Tibial nerve (tissue), 4 donors: ENCODE data around the gene SFMBT1. TPM values are rescaled to one million over a fixed set of nuclear protein-coding genes. Genes with fewer than 3 reads are reported as not detected.

Source experiments
- DNase-seq, 2 donors: peaks; one replicate each; pipeline ENCODE4 v3.0.0-alpha.2; 2019; ENCODE audit warnings: low spot score in 2 of 2
- H3K27ac ChIP-seq, 4 donors: fragments of 200-600 bp; sonication (generic) in 3 of 4; one replicate each; pipeline ENCODE4 v1.5.1; 2017 to 2019; ENCODE audit warnings: mild to moderate bottlenecking in 1 of 4
- H3K27me3 ChIP-seq, 2 donors: fragments of 200-600 bp; sonication (generic) in 1 of 2; one replicate each; pipeline versions ENCODE4 v1.5.1 to v1.6.0; 2017 to 2019
- H3K36me3 ChIP-seq, 3 donors: fragments of 200-600 bp; sonication (generic); one replicate each; pipeline ENCODE4 v1.5.1; 2018 to 2019
- H3K4me1 ChIP-seq, 4 donors: fragments of 200-600 bp; sonication (generic) in 3 of 4; one replicate each; pipeline ENCODE4 v1.5.1; 2017 to 2019
- H3K4me3 ChIP-seq, 4 donors: fragments of 200-600 bp; sonication (generic) in 3 of 4; one replicate each; pipeline ENCODE4 v1.5.1; 2017 to 2019; ENCODE audit warnings: mild to moderate bottlenecking in 1 of 4, moderate library complexity in 1 of 4
- H3K9me3 ChIP-seq, 4 donors: fragments of 200-600 bp; sonication (generic) in 3 of 4; one replicate each; pipeline ENCODE4 v1.5.1; 2017 to 2019
- CTCF ChIP-seq, 5 experiments: fragments of 200-600 bp in 3 of 5; fragments of 450-650 bp in 2 of 5; sonication (generic) in 3 of 5; IDR thresholded peaks; one replicate each; pipeline ENCODE4 v1.5.1; 2016 to 2019; ENCODE audit warnings: antibody characterized with exemption in 5 of 5, mild to moderate bottlenecking in 3 of 5, moderate library complexity in 2 of 5
- EP300 ChIP-seq, 2 donors: sonication (generic); formaldehyde crosslinking; IDR thresholded peaks; one replicate each; pipeline ENCODE4 v1.6.1; 2017; ENCODE audit warnings: antibody characterized with exemption in 2 of 2, mild to moderate bottlenecking in 1 of 2
- POLR2A ChIP-seq, 2 donors: fragments of 450-650 bp; IDR thresholded peaks; one replicate each; pipeline ENCODE4 v1.6.1; 2017; ENCODE audit warnings: antibody characterized with exemption in 2 of 2, mild to moderate bottlenecking in 2 of 2, moderate library complexity in 2 of 2
- WGBS, 2 donors: methylation state at CpG; one replicate each; pipeline ENCODE4 v1.1.5; 2018; 5-methylcytosine and 5-hydroxymethylcytosine counted together
- total RNA-seq, 4 donors: library from RNA; depleted of rRNA; stranded (reverse); fragments of >200 nt; gene quantifications; one replicate each; pipeline ENCODE4 v1.1.0, GENCODE V29; 2016

The SFMBT1 gene
- total RNA-seq, 4 donors from 2014 or later: 15.5 to 31.2 (median 18.2) TPM

- Histone ChIP-seq H3K27ac (no peak overlapping the region), H3K4me1 (no peaks in the 10 kb centered on the region), H3K9me3 (peaks cover 0 to 10% (median 0%) of the 10 kb centered on the region in 4 donors), H3K4me3 (no peak overlapping the region), H3K36me3 (peaks cover 0 to 26% (median 0%) of the 10 kb centered on the region in 3 donors), H3K27me3 (no peaks in the 10 kb centered on the region)
- no peak for DNase-seq
- 92% methylated on average over 13 of the region's 13 CpGs for WGBS, 2 donors
- TF ChIP-seq CTCF (IDR thresholded peaks at IDR 0.05) (no peak), POLR2A (IDR thresholded peaks at IDR 0.05) (no peak), EP300 (IDR thresholded peaks at IDR 0.05) (no peak)
Observed at GRCh38 chr3:52865994-52866393, 179.9 kb downstream of the SFMBT1 start.

GRCh38 chr3:52860424-52860768 lies 185.5 kb downstream of the SFMBT1 start:
- peaks cover 0 to 10% (median 0%) of the 10 kb centered on the region in 4 donors for H3K9me3 ChIP-seq
- H3K4me1 ChIP-seq: no peaks in the 10 kb centered on the region
- 65 to 74% methylated on average over 6 to 8 of the region's 8 CpGs for WGBS, 2 donors
- TF ChIP-seq CTCF (IDR thresholded peaks at IDR 0.05): no peak
- TF ChIP-seq EP300 (IDR thresholded peaks at IDR 0.05): no peak
- TF ChIP-seq POLR2A (IDR thresholded peaks at IDR 0.05): no peak
- H3K4me3 ChIP-seq: no peak overlapping the region
- peaks cover 0 to 52% (median 0%) of the 10 kb centered on the region in 3 donors for H3K36me3 ChIP-seq
- no peaks in the 10 kb centered on the region for H3K27me3 ChIP-seq
- DNase-seq: no peak
- no peak overlapping the region for H3K27ac ChIP-seq

- H3K9me3 ChIP-seq: peaks cover 0 to 10% (median 0%) of the 10 kb centered on the region in 4 donors
- no peaks in the 10 kb centered on the region for H3K4me1 ChIP-seq
- WGBS, 2 donors: 84 to 89% methylated on average over 8 of the region's 8 CpGs
- no peak for DNase-seq
- H3K36me3 ChIP-seq: peaks cover 0 to 58% (median 0%) of the 10 kb centered on the region in 3 donors
- no peak overlapping the region for H3K27ac ChIP-seq
- H3K4me3 ChIP-seq: no peak overlapping the region
- TF ChIP-seq EP300 (IDR thresholded peaks at IDR 0.05) (no peak), CTCF (IDR thresholded peaks at IDR 0.05) (no peak), POLR2A (IDR thresholded peaks at IDR 0.05) (no peak)
- H3K27me3 ChIP-seq: no peaks in the 10 kb centered on the region
Observed at GRCh38 chr3:52859686-52860423, 186.0 kb downstream of the SFMBT1 start.

GRCh38 chr3:52857864-52858263 lies 188.0 kb downstream of the SFMBT1 start:
- TF ChIP-seq EP300 (IDR thresholded peaks at IDR 0.05): no peak
- TF ChIP-seq POLR2A (IDR thresholded peaks at IDR 0.05): no peak
- no peak for TF ChIP-seq CTCF (IDR thresholded peaks at IDR 0.05)
- H3K36me3 ChIP-seq: peaks cover 0 to 66% (median 5%) of the 10 kb centered on the region in 3 donors
- H3K9me3 ChIP-seq: no peaks in the 10 kb centered on the region
- no peak overlapping the region for H3K4me3 ChIP-seq
- DNase-seq: no peak
- H3K27ac ChIP-seq: no peak overlapping the region
- H3K4me1 ChIP-seq: no peaks in the 10 kb centered on the region
- 79 to 87% methylated on average over 5 of the region's 5 CpGs for whole genome bisulfite sequencing, 2 donors
- no peaks in the 10 kb centered on the region for H3K27me3 ChIP-seq

GRCh38 chr3:52857133-52857532 lies 188.7 kb downstream of the SFMBT1 start:
- H3K4me1 ChIP-seq: no peaks in the 10 kb centered on the region
- DNase-seq: no peak
- H3K36me3 ChIP-seq: peaks cover 0 to 67% (median 5%) of the 10 kb centered on the region in 3 donors
- no peak overlapping the region for H3K4me3 ChIP-seq
- no peak overlapping the region for H3K27ac ChIP-seq
- H3K9me3 ChIP-seq: no peaks in the 10 kb centered on the region
- no peaks in the 10 kb centered on the region for H3K27me3 ChIP-seq
- no peak for TF ChIP-seq EP300 (IDR thresholded peaks at IDR 0.05)
- no peak for TF ChIP-seq POLR2A (IDR thresholded peaks at IDR 0.05)
- TF ChIP-seq CTCF (IDR thresholded peaks at IDR 0.05): no peak
- WGBS, 2 donors: 76 to 81% methylated on average over 3 of the region's 3 CpGs
